HepG2 (cell line): ENCODE measurements around the gene TSPAN32. TPM values are rescaled to one million over a fixed set of nuclear protein-coding genes. Genes with fewer than 3 reads are reported as not detected.

Source experiments
- ATAC-seq: fragments of 200-7000 bp; cut with Tn5 transposase; 3 replicates; pipeline ENCODE4 v1.9.1; 2020; ENCODE audit warnings: mild to moderate bottlenecking, moderate library complexity
- BruUV-seq: library from RNA; stranded (reverse); fragments of 400-500 nt; replicated peaks from 2 replicates; lab custom pipeline; 2021; lab: Mats Ljungman, UMichigan
- CTCF ChIA-PET: fragments of 300-600 bp; formaldehyde crosslinking; extraction: SDS; loops from one replicate; lab custom pipeline; 2021; ENCODE audit warnings: low total read pairs, inconsistent platforms, low intra/inter-chr PET ratio; lab: Yijun Ruan, JAX
- POLR2A ChIA-PET: fragments of 350-600 bp; sonication (Branson Sonifier 250); formaldehyde crosslinking; loops from one replicate; lab custom pipeline; 2020; ENCODE audit warnings: antibody characterized with exemption, inconsistent platforms; lab: Yijun Ruan, JAX
- DNase-seq: peaks from one replicate; pipeline ENCODE4 v3.0.0-alpha.2; 2015; ENCODE audit warnings: low spot score
- FAIRE-seq: peaks from 3 replicates; lab custom pipeline; 2011; peaks lifted over from hg19 to GRCh38; lab: Jason Lieb, UNC
- H2AFZ ChIP-seq: one replicate; pipeline ENCODE4 v1.6.1; 2011; ENCODE audit warnings: low read length, inconsistent platforms
- H3K27ac ChIP-seq: fragments of 300-600 bp; 3 replicates; pipeline ENCODE4 v1.8.0; 2011; ENCODE audit warnings: mixed run types, mild to moderate bottlenecking, mixed read lengths, low read length, inconsistent platforms; ENCODE audit not compliant: insufficient read depth; ENCODE audit errors: extremely low read length
- H3K27me3 ChIP-seq, 2 experiments: fragments of 200-600 bp in 1 of 2; 2 replicates in 1 of 2; 3 replicates in 1 of 2; pipeline versions ENCODE4 v1.6.0 to v1.8.0; 2011; ENCODE audit warnings: low read length in 2 of 2, mild to moderate bottlenecking in 2 of 2, moderate library complexity in 2 of 2, inconsistent platforms in 1 of 2; ENCODE audit not compliant: insufficient read depth in 2 of 2, control insufficient read depth in 1 of 2
- H3K36me3 ChIP-seq, 2 experiments: fragments of 200-600 bp in 1 of 2; replicated peaks in 1 of 2; 2 replicates in 1 of 2; 3 replicates in 1 of 2; pipeline versions ENCODE4 v1.5.1 to v1.8.0; 2011; ENCODE audit warnings: low read length in 2 of 2, inconsistent platforms in 1 of 2; ENCODE audit not compliant: insufficient read depth in 2 of 2, control insufficient read depth in 1 of 2
- H3K4me1 ChIP-seq: 2 replicates; pipeline ENCODE4 v1.5.1; 2012; ENCODE audit warnings: low read length, inconsistent platforms; ENCODE audit not compliant: insufficient read depth
- H3K4me2 ChIP-seq: 2 replicates; pipeline ENCODE4 v1.6.0; 2011; ENCODE audit warnings: low read depth, low read length, inconsistent platforms
- H3K4me3 ChIP-seq, 3 experiments: fragments of 200-600 bp in 1 of 3; sonication (generic), shearing (Covaris generic) in 1 of 3; replicated peaks in 1 of 3; 2 replicates each; pipeline ENCODE4 v1.5.1; 2011 to 2016; ENCODE audit warnings: low read length in 3 of 3, inconsistent platforms in 2 of 3, low read depth in 2 of 3, mild to moderate bottlenecking in 2 of 3, control low read depth in 1 of 3, mixed read lengths in 1 of 3; ENCODE audit not compliant: insufficient read depth in 1 of 3
- H3K79me2 ChIP-seq: one replicate; pipeline ENCODE4 v1.6.1; 2011; ENCODE audit warnings: low read length, inconsistent platforms; ENCODE audit not compliant: insufficient read depth
- H3K9ac ChIP-seq: 2 replicates; pipeline ENCODE4 v1.6.0; 2011; ENCODE audit warnings: mild to moderate bottlenecking, low read depth, low read length, inconsistent platforms; ENCODE audit not compliant: insufficient read depth
- H3K9me3 ChIP-seq: 2 replicates; pipeline ENCODE4 v1.5.1; 2012; ENCODE audit warnings: mild to moderate bottlenecking, low read length
- H4K20me1 ChIP-seq: 2 replicates; pipeline ENCODE4 v1.6.0; 2011; ENCODE audit warnings: inconsistent platforms, mild to moderate bottlenecking, low read length, moderate library complexity; ENCODE audit not compliant: insufficient read depth
- CEBPB ChIP-seq: IDR thresholded peaks from 2 replicates; pipeline ENCODE4 v1.6.1; 2011; ENCODE audit warnings: low read depth, low read length, improper control_type of control experiment, borderline replicate concordance
- ERF ChIP-seq: IDR thresholded peaks from 2 replicates; pipeline ENCODE4 v1.6.1; 2018; ENCODE audit warnings: missing biosample characterization, missing genetic modification reagents
- GZF1 ChIP-seq: sonication (generic); formaldehyde crosslinking; IDR thresholded peaks from 2 replicates; pipeline ENCODE4 v1.5.1; 2020; ENCODE audit warnings: mild to moderate bottlenecking, missing genetic modification reagents
- THYN1 ChIP-seq: sonication (generic); formaldehyde crosslinking; IDR thresholded peaks from 2 replicates; pipeline ENCODE4 v1.8.1; 2023; ENCODE audit warnings: low read depth, mild to moderate bottlenecking, moderate library complexity, missing genetic modification reagents, borderline replicate concordance
- ZNF24 ChIP-seq: fragments of 450-650 bp; IDR thresholded peaks from 2 replicates; pipeline ENCODE4 v1.6.1; 2017; ENCODE audit warnings: antibody characterized with exemption, mild to moderate bottlenecking
- ZNF33B ChIP-seq: sonication (generic); formaldehyde crosslinking; IDR thresholded peaks from 2 replicates; pipeline ENCODE4 v1.5.1; 2020; ENCODE audit warnings: mild to moderate bottlenecking, missing genetic modification reagents
- ZNF430 ChIP-seq: sonication (generic); formaldehyde crosslinking; IDR thresholded peaks from 2 replicates; pipeline ENCODE4 v1.9.0; 2021; ENCODE audit warnings: mild to moderate bottlenecking, missing genetic modification reagents
- ZNF567 ChIP-seq: sonication (generic); formaldehyde crosslinking; IDR thresholded peaks from 2 replicates; pipeline ENCODE4 v1.8.1; 2023; ENCODE audit warnings: mild to moderate bottlenecking, missing genetic modification reagents, borderline replicate concordance
- ZNF891 ChIP-seq: sonication (generic); formaldehyde crosslinking; IDR thresholded peaks from 2 replicates; pipeline ENCODE4 v1.5.0; 2020; ENCODE audit warnings: mild to moderate bottlenecking, missing genetic modification reagents
- WGBS: methylation state at CpG from one replicate; pipeline ENCODE4 v1.1.6; 2017; ENCODE audit warnings: low lambda C conversion rate; 5-methylcytosine and 5-hydroxymethylcytosine counted together
- in situ Hi-C: cut with HindIII; loops from 2 replicates; pipeline ENCODE4 v1.10.0; 2017; ENCODE audit warnings: low pct_unique_long_range_greater_than_20kb; ENCODE audit not compliant: extremely low pct_ligation_motif_present
- intact Hi-C: fragments of 100-400 bp; cut with micrococcal nuclease; formaldehyde crosslinking; loops from one replicate; pipeline ENCODE4 v1.10.0; 2022; ENCODE audit not compliant: unreplicated experiment
- polyA plus RNA-seq, 8 experiments: library from polyadenylated mRNA; depleted of rRNA in 3 of 8; stranded (reverse) in 7 of 8; unstranded in 1 of 8; fragments of >200 nt; fragmentation: Illumina TruSeq in 4 of 8; extraction: Trizol in 4 of 8; gene quantifications; 2 replicates each; pipeline versions ENCODE4 v1.2.1 to v1.2.3, GENCODE V29; 2011 to 2016; ENCODE audit warnings: low read depth in 4 of 8, missing spikeins in 1 of 8, mixed read lengths in 1 of 8; ENCODE audit not compliant: insufficient read depth in 1 of 8
- total RNA-seq, 5 experiments: library from RNA; depleted of rRNA; stranded (reverse); fragments of >200 nt; fragmentation: Illumina TruSeq; extraction: Trizol; gene quantifications; 2 replicates each; pipeline ENCODE4 v1.2.3, GENCODE V29; 2016; ENCODE audit warnings: low read depth in 1 of 5
- TF ChIP-seq, protein P1 (sequence below): sonication (generic); formaldehyde crosslinking; IDR thresholded peaks from 2 replicates; pipeline ENCODE4 v1.8.1; 2023; ENCODE audit warnings: mild to moderate bottlenecking, moderate library complexity, missing genetic modification reagents
- TF ChIP-seq, protein P2 (sequence below): sonication (generic); formaldehyde crosslinking; IDR thresholded peaks from 2 replicates; pipeline ENCODE4 v1.4.0; 2020; ENCODE audit warnings: missing genetic modification reagents

TSPAN32 gene
- total and polyA plus RNA-seq, 2 of the 13 experiments (the other 11 are each of a cell fraction or from before 2014, with no cell fraction given) = 0.09 to 0.70 TPM

DNA sequence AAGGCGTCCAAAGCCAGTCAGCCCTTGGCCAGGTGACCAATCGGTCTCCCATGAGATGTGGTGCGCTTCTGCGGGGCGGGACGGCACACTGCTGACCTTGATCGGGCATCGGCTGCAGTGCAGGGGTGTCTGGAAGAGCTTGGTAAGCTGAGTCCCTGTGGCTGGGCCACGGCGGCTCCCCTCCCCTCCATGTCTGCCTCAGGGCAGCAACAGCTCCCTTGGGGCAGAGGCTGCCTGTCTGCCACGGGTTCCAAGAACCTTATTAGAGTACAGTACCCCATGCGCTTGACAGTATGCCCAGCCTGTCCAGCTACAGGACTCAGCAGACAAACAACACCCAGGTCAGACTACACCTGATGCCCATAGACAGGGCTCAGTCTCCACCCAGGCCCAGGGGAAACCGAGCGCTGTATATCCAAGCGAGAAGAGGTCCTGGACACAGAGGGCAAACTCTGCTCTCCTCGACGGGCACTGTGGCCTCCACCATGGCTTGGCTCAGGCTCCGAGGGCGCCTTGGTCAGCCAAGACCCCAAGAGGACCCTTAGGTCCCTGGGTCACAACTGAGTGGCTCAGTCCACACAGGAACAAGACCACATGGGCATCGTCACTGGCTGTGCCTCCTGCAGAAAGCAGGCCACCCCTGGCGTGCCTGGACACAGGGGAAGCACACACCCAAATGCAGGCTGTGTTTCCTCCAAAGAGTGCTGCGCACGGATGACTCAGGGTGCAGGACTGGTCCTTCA lies 18.9 kb downstream of the TSPAN32 start:
- no peaks in the 10 kb centered on the region for H3K36me3 ChIP-seq
- no peak overlapping the region for H3K4me3 ChIP-seq
- H3K4me2 ChIP-seq = no peak overlapping the region
- 32% methylated on average over 5 of the region's 23 CpGs for WGBS
- TF ChIP-seq ZNF33B = no peak
- TF ChIP-seq ERF (CRISPR knock-in tag) = no peak
- TF ChIP-seq THYN1 = no peak
- TF ChIP-seq ZNF567 (CRISPR knock-in tag) = no peak
- 0 out of 2 replicates have a peak, but pooled peaks have one; percentile 21 for TF ChIP-seq ZNF891 (CRISPR knock-in tag)
- no peak for TF ChIP-seq GZF1 (CRISPR knock-in tag)
- in situ Hi-C loops = no loop called here
- no peak for ATAC-seq
- no peak overlapping the region for H2AFZ ChIP-seq
- intact Hi-C loops = no loop called here
- no peaks in the 10 kb centered on the region for H3K79me2 ChIP-seq
- H3K9me3 ChIP-seq = no peaks in the 10 kb centered on the region
- DNase-seq = no peak
- no peaks in the 10 kb centered on the region for H4K20me1 ChIP-seq
- no TSS peak for BruUV-seq
- ChIA-PET CTCF (no interaction called here), POLR2A (no interaction called here)
- no peak for FAIRE-seq
- H3K4me1 ChIP-seq = no peaks in the 10 kb centered on the region
- H3K9ac ChIP-seq = no peak overlapping the region
- peaks cover 7 to 26% of the 10 kb centered on the region in 2 experiments; a peak in 4 of 5 replicates for H3K27me3 ChIP-seq
- H3K27ac ChIP-seq = no peak overlapping the region

DNA sequence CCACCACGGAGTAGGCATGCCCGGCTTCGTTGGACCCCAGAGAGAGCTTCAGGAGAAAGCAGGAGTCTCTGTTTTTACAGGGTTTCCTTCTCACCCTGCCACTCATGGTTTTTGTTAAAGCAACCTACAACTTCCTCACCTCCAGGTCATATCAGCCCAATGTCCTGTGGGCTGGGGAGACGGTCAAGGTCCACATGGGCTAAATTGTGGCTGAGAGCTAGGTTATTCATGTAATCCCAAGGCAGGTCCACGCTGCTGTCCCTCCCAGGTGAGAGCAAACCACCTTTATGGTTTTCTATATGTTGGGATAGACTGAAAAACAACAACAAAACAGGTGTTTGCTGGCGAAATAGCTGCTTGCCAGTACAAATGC lies 19.5 kb downstream of the TSPAN32 start:
- H3K4me1 ChIP-seq = no peaks in the 10 kb centered on the region
- TF ChIP-seq, protein P1, sequence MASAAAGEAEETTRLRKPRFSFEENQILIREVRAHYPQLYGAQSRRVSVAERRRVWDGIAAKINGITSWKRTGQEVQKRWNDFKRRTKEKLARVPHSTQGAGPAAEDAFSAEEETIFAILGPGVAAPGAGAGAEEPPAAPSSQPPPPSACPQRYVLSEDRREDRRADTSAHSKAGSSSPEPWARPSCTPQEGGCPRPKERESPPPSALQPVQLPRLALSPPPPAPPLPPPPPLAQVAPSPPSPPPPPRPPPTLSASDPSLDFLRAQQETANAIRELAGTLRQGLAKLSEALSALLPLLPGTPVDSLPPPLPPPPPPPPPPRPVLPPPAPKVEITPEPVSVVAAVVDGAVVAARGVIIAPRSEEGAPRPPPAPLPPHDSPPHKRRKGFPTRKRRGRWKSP (CRISPR knock-in tag) = no peak
- TF ChIP-seq, protein P2, sequence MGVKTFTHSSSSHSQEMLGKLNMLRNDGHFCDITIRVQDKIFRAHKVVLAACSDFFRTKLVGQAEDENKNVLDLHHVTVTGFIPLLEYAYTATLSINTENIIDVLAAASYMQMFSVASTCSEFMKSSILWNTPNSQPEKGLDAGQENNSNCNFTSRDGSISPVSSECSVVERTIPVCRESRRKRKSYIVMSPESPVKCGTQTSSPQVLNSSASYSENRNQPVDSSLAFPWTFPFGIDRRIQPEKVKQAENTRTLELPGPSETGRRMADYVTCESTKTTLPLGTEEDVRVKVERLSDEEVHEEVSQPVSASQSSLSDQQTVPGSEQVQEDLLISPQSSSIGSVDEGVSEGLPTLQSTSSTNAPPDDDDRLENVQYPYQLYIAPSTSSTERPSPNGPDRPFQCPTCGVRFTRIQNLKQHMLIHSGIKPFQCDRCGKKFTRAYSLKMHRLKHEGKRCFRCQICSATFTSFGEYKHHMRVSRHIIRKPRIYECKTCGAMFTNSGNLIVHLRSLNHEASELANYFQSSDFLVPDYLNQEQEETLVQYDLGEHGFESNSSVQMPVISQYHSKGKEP (CRISPR knock-in tag) = no peak
- TF ChIP-seq CEBPB (no peak), ZNF430 (CRISPR knock-in tag) (no peak), ZNF24 (no peak)
- no peak overlapping the region for H2AFZ ChIP-seq
- H3K4me3 ChIP-seq = no peak overlapping the region
- no peaks in the 10 kb centered on the region for H3K79me2 ChIP-seq
- in situ Hi-C loops = no loop called here
- no TSS peak for BruUV-seq
- no peak overlapping the region for H3K4me2 ChIP-seq
- intact Hi-C loops = no loop called here
- no peak overlapping the region for H3K27ac ChIP-seq
- no peaks in the 10 kb centered on the region for H3K36me3 ChIP-seq
- CTCF ChIA-PET = no interaction called here
- DNase-seq (no peak), ATAC-seq (no peak), FAIRE-seq (no peak)
- H3K27me3 ChIP-seq = peaks cover 5 to 32% of the 10 kb centered on the region in 2 experiments; a peak in 4 of 5 replicates
- H3K9ac ChIP-seq = no peak overlapping the region
- no peaks in the 10 kb centered on the region for H4K20me1 ChIP-seq
- WGBS = 14% methylated on average over 5 of the region's 6 CpGs
- no peaks in the 10 kb centered on the region for H3K9me3 ChIP-seq
- POLR2A ChIA-PET = no interaction called here
